Karpas-422 (cell line): Measurements from ENCODE around the gene SIM2. TPM values are rescaled to one million over a fixed set of nuclear protein-coding genes. Genes with fewer than 3 reads are reported as not detected.

Experiments used
- DNase-seq: peaks from one replicate; pipeline ENCODE4 v3.0.0-alpha.2; 2015
- H2AFZ ChIP-seq: fragments of 200-600 bp; sonication (generic); 2 replicates; pipeline ENCODE4 v1.6.1; 2014; ENCODE audit warnings: antibody characterized with exemption, low read length, mixed read lengths
- H3K27ac ChIP-seq: fragments of 200-600 bp; sonication (generic); 2 replicates; pipeline ENCODE4 v1.5.1; 2014; ENCODE audit warnings: mild to moderate bottlenecking, low read length, moderate library complexity
- H3K27me3 ChIP-seq: fragments of 200-600 bp; sonication (generic); 2 replicates; pipeline ENCODE4 v1.6.1; 2014; ENCODE audit warnings: low read length, mixed read lengths
- H3K36me3 ChIP-seq: fragments of 200-600 bp; sonication (generic); 2 replicates; pipeline ENCODE4 v1.6.1; 2014; ENCODE audit warnings: low read length, mixed read lengths; ENCODE audit not compliant: insufficient read depth
- H3K4me1 ChIP-seq: fragments of 200-600 bp; sonication (generic); 2 replicates; pipeline ENCODE4 v1.6.1; 2014; ENCODE audit warnings: mild to moderate bottlenecking, low read length, mixed read lengths
- H3K4me2 ChIP-seq: fragments of 200-600 bp; sonication (generic); 2 replicates; pipeline ENCODE4 v1.6.1; 2014; ENCODE audit warnings: low read length, low read depth, mild to moderate bottlenecking; ENCODE audit not compliant: poor library complexity, severe bottlenecking
- H3K4me3 ChIP-seq: fragments of 200-600 bp; sonication (generic); 2 replicates; pipeline ENCODE4 v1.5.1; 2014; ENCODE audit warnings: mild to moderate bottlenecking, antibody characterized with exemption, low read length, mixed read lengths
- H3K79me2 ChIP-seq: fragments of 200-600 bp; sonication (generic); 2 replicates; pipeline ENCODE4 v1.6.1; 2014; ENCODE audit warnings: mild to moderate bottlenecking, low read length, mixed read lengths
- H3K9ac ChIP-seq: fragments of 200-600 bp; sonication (generic); 2 replicates; pipeline ENCODE4 v1.6.0; 2014; ENCODE audit warnings: low read length
- H3K9me2 ChIP-seq: fragments of 200-600 bp; sonication (generic), shearing (Covaris generic); replicated peaks from 2 replicates; pipeline ENCODE4 v1.6.0; 2014; ENCODE audit warnings: mild to moderate bottlenecking, low read length, moderate library complexity; ENCODE audit not compliant: insufficient read depth
- H3K9me3 ChIP-seq: fragments of 300-700, 200-600 bp; sonication (generic); 2 replicates; pipeline ENCODE4 v1.6.1; 2014; ENCODE audit warnings: low read length, mixed read lengths
- H4K20me1 ChIP-seq: fragments of 200-600 bp; sonication (generic); 2 replicates; pipeline ENCODE4 v1.6.1; 2014; ENCODE audit warnings: mild to moderate bottlenecking, antibody characterized with exemption, low read length, low read depth; ENCODE audit not compliant: insufficient read depth
- total RNA-seq: library from RNA; depleted of rRNA; stranded (reverse); fragments of >200 nt; shearing (Covaris generic); gene quantifications from 2 replicates; pipeline ENCODE4 v1.2.3, GENCODE V29; 2014; ENCODE audit warnings: low replicate concordance

The SIM2 gene
- total RNA-seq, 1 experiment from 2014 or later = not detected

DNA sequence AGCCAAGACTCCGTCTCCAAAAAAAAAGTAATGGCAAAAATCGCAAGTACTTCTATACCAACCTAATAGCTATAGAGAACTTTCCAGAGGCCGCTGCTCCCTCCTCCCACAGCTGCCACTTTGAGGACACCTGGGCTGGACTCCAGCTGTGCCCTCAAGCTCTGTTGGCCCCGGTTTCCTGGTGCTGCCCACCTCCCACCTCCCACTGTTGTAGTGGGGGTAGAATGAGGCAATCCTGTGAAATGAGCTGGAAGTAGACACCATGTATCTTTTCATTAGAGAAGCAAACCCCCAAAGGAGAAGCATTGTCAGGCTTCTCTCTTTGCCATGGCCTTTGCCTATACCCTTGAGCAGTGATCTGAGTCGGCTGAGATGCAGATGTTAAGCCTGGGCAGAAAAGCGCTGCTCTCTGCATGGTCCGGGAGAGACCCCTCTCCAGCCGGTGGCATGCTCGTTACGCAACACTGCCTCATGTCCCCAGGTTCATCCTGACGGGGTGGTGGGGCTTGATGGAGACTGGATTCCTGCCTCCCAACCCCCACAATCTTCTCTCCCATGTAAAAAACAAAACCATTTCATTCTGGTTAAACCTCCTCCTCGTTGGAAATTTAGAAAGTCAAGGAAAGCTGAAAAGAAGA is 39.7 kb downstream of the SIM2 start:
- no peak overlapping the region for H3K9ac ChIP-seq
- no peaks in the 10 kb centered on the region for H3K9me2 ChIP-seq
- no peak overlapping the region for H3K4me2 ChIP-seq
- no peak overlapping the region for H3K27ac ChIP-seq
- no peak overlapping the region for H3K4me3 ChIP-seq
- H4K20me1 ChIP-seq = no peaks in the 10 kb centered on the region
- DNase-seq = no peak
- H3K9me3 ChIP-seq = no peaks in the 10 kb centered on the region
- H3K36me3 ChIP-seq = no peaks in the 10 kb centered on the region
- H3K4me1 ChIP-seq = no peaks in the 10 kb centered on the region
- no peaks in the 10 kb centered on the region for H3K79me2 ChIP-seq
- no peaks in the 10 kb centered on the region for H3K27me3 ChIP-seq
- no peak overlapping the region for H2AFZ ChIP-seq

DNA sequence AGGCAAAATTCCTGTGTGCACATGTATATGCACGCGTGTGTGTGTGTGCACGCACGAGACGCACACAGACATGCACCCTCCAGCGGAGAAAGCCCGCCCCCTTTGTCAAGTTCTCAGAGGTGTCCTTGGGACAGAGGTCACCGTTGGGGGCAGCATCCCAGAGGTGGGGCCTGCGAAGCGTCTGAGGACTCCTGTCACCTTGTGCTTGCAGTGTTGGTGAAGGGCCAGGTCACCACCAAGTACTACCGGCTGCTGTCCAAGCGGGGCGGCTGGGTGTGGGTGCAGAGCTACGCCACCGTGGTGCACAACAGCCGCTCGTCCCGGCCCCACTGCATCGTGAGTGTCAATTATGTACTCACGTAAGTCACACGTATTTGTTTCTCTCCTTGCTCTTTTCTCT is 42.6 kb downstream of the SIM2 start:
- Histone ChIP-seq H3K79me2 (no peaks in the 10 kb centered on the region), H3K4me2 (no peak overlapping the region), H3K36me3 (no peaks in the 10 kb centered on the region), H3K9ac (no peak overlapping the region), H3K4me3 (no peak overlapping the region), H4K20me1 (no peaks in the 10 kb centered on the region; the same call in 1 of the 2 replicates), H3K27me3 (no peaks in the 10 kb centered on the region), H3K27ac (no peak overlapping the region), H3K9me3 (no peaks in the 10 kb centered on the region), H3K9me2 (no peaks in the 10 kb centered on the region), H3K4me1 (no peaks in the 10 kb centered on the region), H2AFZ (no peak overlapping the region)
- DNase-seq = no peak

DNA sequence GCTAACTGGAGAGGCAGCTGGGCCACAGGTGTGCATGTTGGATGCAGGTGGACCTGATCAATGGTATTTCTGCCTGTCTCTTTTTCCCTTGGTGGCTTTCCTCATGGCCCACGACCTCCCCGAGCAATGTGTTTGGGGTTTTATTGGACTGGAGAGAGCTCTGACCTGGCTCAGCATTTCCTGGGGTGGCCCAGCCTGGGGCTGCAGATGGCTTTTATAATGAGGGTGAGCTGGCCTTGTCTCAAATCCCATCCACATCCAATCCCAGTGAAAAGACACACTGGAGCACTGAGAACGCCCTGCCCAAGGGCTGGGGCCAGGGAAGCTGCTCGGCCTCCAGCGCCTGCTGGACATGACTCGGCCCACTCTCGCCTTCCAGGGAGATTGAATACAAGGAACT is 44.1 kb downstream of the SIM2 start:
- no peak overlapping the region for H2AFZ ChIP-seq
- H3K27me3 ChIP-seq = no peaks in the 10 kb centered on the region
- H3K79me2 ChIP-seq = no peaks in the 10 kb centered on the region
- no peak overlapping the region for H3K27ac ChIP-seq
- no peak overlapping the region for H3K4me2 ChIP-seq
- H3K9me2 ChIP-seq = no peaks in the 10 kb centered on the region
- H3K9ac ChIP-seq = no peak overlapping the region
- no peak for DNase-seq
- H4K20me1 ChIP-seq = no peaks in the 10 kb centered on the region; the same call in 1 of the 2 replicates
- H3K4me3 ChIP-seq = no peak overlapping the region
- no peaks in the 10 kb centered on the region for H3K9me3 ChIP-seq
- H3K4me1 ChIP-seq = no peaks in the 10 kb centered on the region
- H3K36me3 ChIP-seq = no peaks in the 10 kb centered on the region

DNA sequence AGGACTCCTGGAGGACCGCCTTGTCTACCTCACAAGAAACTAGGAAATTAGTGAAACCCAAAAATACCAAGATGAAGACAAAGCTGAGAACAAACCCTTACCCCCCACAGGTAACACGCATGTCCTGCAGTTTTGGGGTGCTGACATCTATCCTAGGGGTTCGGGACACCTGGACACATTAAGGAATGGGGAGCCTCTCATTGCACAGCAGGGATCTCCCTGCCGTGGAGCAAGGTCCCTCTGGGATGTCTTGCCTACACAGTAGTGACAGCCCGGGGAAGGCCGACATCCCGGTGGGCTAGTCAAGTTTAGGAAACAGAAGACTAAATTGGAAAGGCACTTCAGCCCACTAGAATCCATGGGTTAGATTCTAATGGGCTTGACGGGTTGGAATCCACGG is 44.5 kb downstream of the SIM2 start:
- no peak overlapping the region for H2AFZ ChIP-seq
- H3K27me3 ChIP-seq = no peaks in the 10 kb centered on the region
- H4K20me1 ChIP-seq = no peaks in the 10 kb centered on the region; the same call in 1 of the 2 replicates
- no peaks in the 10 kb centered on the region for H3K79me2 ChIP-seq
- no peaks in the 10 kb centered on the region for H3K36me3 ChIP-seq
- no peak for DNase-seq
- no peaks in the 10 kb centered on the region for H3K4me1 ChIP-seq
- H3K4me2 ChIP-seq = no peak overlapping the region
- H3K9me2 ChIP-seq = no peaks in the 10 kb centered on the region
- H3K4me3 ChIP-seq = no peak overlapping the region
- no peak overlapping the region for H3K9ac ChIP-seq
- H3K27ac ChIP-seq = no peak overlapping the region
- H3K9me3 ChIP-seq = no peaks in the 10 kb centered on the region

DNA sequence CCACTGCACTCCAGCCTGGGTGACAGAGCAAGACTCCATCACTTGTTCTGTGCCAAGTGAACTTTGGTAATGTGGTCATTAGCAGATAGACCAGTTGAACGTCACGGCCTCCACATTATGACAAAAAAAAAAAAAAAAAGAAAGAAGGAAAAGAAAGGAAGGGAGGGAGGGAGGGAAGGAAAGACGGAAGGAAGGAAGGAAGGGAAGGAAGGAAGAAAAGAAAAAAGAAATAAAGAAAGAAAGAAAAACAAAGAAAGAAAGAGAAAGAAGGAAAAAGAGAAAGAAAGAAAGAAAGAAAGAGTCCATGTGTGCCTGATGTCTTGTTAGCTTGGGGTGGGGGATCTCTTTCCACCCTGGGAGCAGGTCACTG is 45.3 kb downstream of the SIM2 start:
- Histone ChIP-seq H3K9me3 (no peaks in the 10 kb centered on the region), H3K9me2 (no peaks in the 10 kb centered on the region), H3K9ac (no peak overlapping the region), H4K20me1 (no peaks in the 10 kb centered on the region; the same call in 1 of the 2 replicates), H2AFZ (no peak overlapping the region), H3K4me3 (no peak overlapping the region), H3K27me3 (no peaks in the 10 kb centered on the region), H3K36me3 (no peaks in the 10 kb centered on the region), H3K79me2 (no peaks in the 10 kb centered on the region), H3K4me1 (no peaks in the 10 kb centered on the region), H3K4me2 (no peak overlapping the region), H3K27ac (no peak overlapping the region)
- DNase-seq = no peak

- Histone ChIP-seq H3K27ac (no peak overlapping the region), H4K20me1 (no peaks in the 10 kb centered on the region; the same call in 1 of the 2 replicates), H3K9ac (no peak overlapping the region), H3K36me3 (no peaks in the 10 kb centered on the region), H3K79me2 (no peaks in the 10 kb centered on the region), H2AFZ (no peak overlapping the region), H3K9me2 (no peaks in the 10 kb centered on the region), H3K4me2 (no peak overlapping the region), H3K4me3 (no peak overlapping the region), H3K9me3 (no peaks in the 10 kb centered on the region), H3K27me3 (no peaks in the 10 kb centered on the region), H3K4me1 (no peaks in the 10 kb centered on the region)
- DNase-seq = no peak
These were observed 45.8 kb downstream of the SIM2 start for GRCh38 chr21:36744560-36745231.

DNA sequence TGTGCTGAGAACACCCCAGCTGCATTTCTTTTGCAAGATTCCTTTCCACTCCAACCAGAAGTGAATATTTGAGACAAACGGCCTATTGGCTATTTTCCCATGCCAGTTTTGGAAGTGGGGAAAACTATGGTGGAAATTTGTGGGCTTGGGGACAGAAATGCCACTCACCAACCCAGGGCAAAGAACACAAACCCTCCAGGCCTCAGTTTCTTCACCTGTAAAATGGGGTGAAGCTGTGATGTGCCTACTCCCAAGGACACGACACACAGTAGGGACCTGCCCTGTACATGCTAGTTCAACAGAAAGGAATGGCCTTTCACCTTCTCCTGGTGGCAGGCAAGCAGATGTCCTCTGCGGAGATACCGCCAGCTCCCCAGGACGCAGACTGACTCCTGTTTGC is 46.5 kb downstream of the SIM2 start:
- H3K4me3 ChIP-seq = no peak overlapping the region
- H3K4me1 ChIP-seq = no peaks in the 10 kb centered on the region
- no peaks in the 10 kb centered on the region for H3K9me2 ChIP-seq
- no peaks in the 10 kb centered on the region for H3K79me2 ChIP-seq
- no peak overlapping the region for H3K9ac ChIP-seq
- no peaks in the 10 kb centered on the region for H3K27me3 ChIP-seq
- H3K27ac ChIP-seq = no peak overlapping the region
- H4K20me1 ChIP-seq = no peaks in the 10 kb centered on the region; the same call in 1 of the 2 replicates
- no peaks in the 10 kb centered on the region for H3K9me3 ChIP-seq
- H3K36me3 ChIP-seq = no peaks in the 10 kb centered on the region
- DNase-seq = no peak
- H3K4me2 ChIP-seq = no peak overlapping the region
- H2AFZ ChIP-seq = no peak overlapping the region

- Histone ChIP-seq H3K9me2 (no peaks in the 10 kb centered on the region), H2AFZ (no peak overlapping the region), H3K27ac (no peak overlapping the region), H4K20me1 (no peaks in the 10 kb centered on the region; the same call in 1 of the 2 replicates), H3K27me3 (no peaks in the 10 kb centered on the region), H3K36me3 (no peaks in the 10 kb centered on the region), H3K4me2 (no peak overlapping the region), H3K9me3 (no peaks in the 10 kb centered on the region), H3K79me2 (no peaks in the 10 kb centered on the region), H3K4me3 (no peak overlapping the region), H3K4me1 (no peaks in the 10 kb centered on the region), H3K9ac (no peak overlapping the region)
- no peak for DNase-seq
These were observed 48.3 kb downstream of the SIM2 start for GRCh38 chr21:36747041-36747814.
